A549 (cell line): ENCODE results near the gene RRP7A. TPM values are rescaled to one million over a fixed set of nuclear protein-coding genes. Genes with fewer than 3 reads are reported as not detected.
"Not testable (repeated sequence)": the region's sequence is repeated elsewhere in the genome, so short reads cannot be mapped to it uniquely, and the experiment has no call there.

Experiments used
- ATAC-seq, 2 experiments: fragments of 200-7000 bp in 1 of 2; fragments of >200 bp in 1 of 2; cut with Nextera tagmentation in 1 of 2; cut with Tn5 transposase in 1 of 2; 3 replicates each; pipeline versions ENCODE4 v1.8.0 to v1.9.1; 2018 to 2020; ENCODE audit warnings: mild to moderate bottlenecking in 1 of 2, moderate library complexity in 1 of 2
- CTCF ChIA-PET: fragments of 300-600 bp; sonication (Branson Sonifier 250); formaldehyde crosslinking; extraction: SDS; loops from one replicate; lab custom pipeline; 2021; ENCODE audit warnings: antibody characterized with exemption, inconsistent platforms; lab: Yijun Ruan, JAX
- POLR2A ChIA-PET: fragments of 350-600 bp; formaldehyde crosslinking; extraction: SDS; loops from one replicate; lab custom pipeline; 2021; ENCODE audit warnings: antibody characterized with exemption, inconsistent platforms; lab: Yijun Ruan, JAX
- DNase-seq, 2 experiments: peaks; one replicate each; pipeline versions ENCODE4 v3.0.0 to v3.0.0-alpha.2; 2011 to 2016; ENCODE audit warnings: low read depth in 1 of 2, low spot score in 1 of 2
- FAIRE-seq: peaks from 2 replicates; lab custom pipeline; 2011; peaks lifted over from hg19 to GRCh38; lab: Jason Lieb, UNC
- H3K27ac ChIP-seq, 2 experiments: fragments of >200 bp; sonication (Bioruptor Twin); formaldehyde crosslinking; 3 replicates each; pipeline ENCODE4 v1.5.1; 2016 to 2017
- H3K4me1 ChIP-seq: fragments of >200 bp; sonication (Bioruptor Twin); formaldehyde crosslinking; 3 replicates; pipeline ENCODE4 v1.6.1; 2016
- H3K4me2 ChIP-seq: fragments of >200 bp; sonication (Bioruptor Twin); formaldehyde crosslinking; 3 replicates; pipeline ENCODE4 v1.6.1; 2016
- H3K4me3 ChIP-seq: fragments of >200 bp; sonication (Bioruptor Twin); formaldehyde crosslinking; 3 replicates; pipeline ENCODE4 v1.5.1; 2016
- H3K9me3 ChIP-seq: fragments of >200 bp; sonication (Bioruptor Twin); formaldehyde crosslinking; 3 replicates; pipeline ENCODE4 v1.6.1; 2016
- BHLHE40 ChIP-seq: IDR thresholded peaks from 2 replicates; pipeline ENCODE4 v1.6.1; 2012; ENCODE audit warnings: low read depth, low read length, inconsistent platforms
- CBX8 ChIP-seq: fragments of 200-600 bp; sonication (generic); IDR thresholded peaks from 2 replicates; pipeline ENCODE4 v1.6.1; 2016
- CTCF ChIP-seq: fragments of >200 bp; sonication (Bioruptor Twin); formaldehyde crosslinking; IDR thresholded peaks from 3 replicates; pipeline ENCODE4 v1.5.1; 2016
- HMGXB4 ChIP-seq: fragments of 250-450 bp; sonication (Bioruptor Pico); IDR thresholded peaks from 2 replicates; pipeline ENCODE4 v1.5.0; 2021; ENCODE audit warnings: mild to moderate bottlenecking, moderate library complexity, borderline replicate concordance
- HOXB5 ChIP-seq: fragments of 250-450 bp; sonication (Bioruptor Pico); IDR thresholded peaks from 2 replicates; pipeline ENCODE4 v1.5.0; 2020; ENCODE audit warnings: mild to moderate bottlenecking, moderate library complexity
- MAX ChIP-seq: IDR thresholded peaks from 2 replicates; pipeline ENCODE4 v1.6.1; 2012
- POLR2A ChIP-seq: IDR thresholded peaks from 2 replicates; pipeline ENCODE4 v1.6.1; 2012; ENCODE audit warnings: mild to moderate bottlenecking, low read length
- RNF2 ChIP-seq: fragments of 200-600 bp; sonication (generic); IDR thresholded peaks from 2 replicates; pipeline ENCODE4 v1.6.1; 2016; ENCODE audit warnings: low read depth, mild to moderate bottlenecking, antibody characterized with exemption, moderate library complexity, borderline replicate concordance
- TFCP2L1 ChIP-seq: fragments of 250-450 bp; sonication (Bioruptor Pico); IDR thresholded peaks from 2 replicates; pipeline ENCODE4 v1.5.0; 2021; ENCODE audit warnings: mild to moderate bottlenecking
- WGBS: methylation state at CpG from one replicate; pipeline ENCODE4 v1.1.6; 2017; ENCODE audit errors: missing lambda C conversion rate; 5-methylcytosine and 5-hydroxymethylcytosine counted together
- polyA plus RNA-seq, 4 experiments: library from polyadenylated mRNA; depleted of rRNA in 3 of 4; stranded (reverse); fragments of >200 nt; fragmentation: RNase III in 1 of 4; extraction: RNeasy Plus Mini Kit Qiagen cat#74134 plus additional on column Dnase treatment in 1 of 4; gene quantifications; 2 replicates in 3 of 4; 3 replicates in 1 of 4; pipeline ENCODE4 v1.2.3, GENCODE V29; 2011 to 2017

Gene RRP7A
- polyA plus RNA-seq, 2 of the 4 experiments (the other 2 are of a cell fraction): 26.5 to 37.1 TPM

GRCh38 chr22:42560381-42560780, 40.8 kb upstream of the RRP7A start (continued):
- no peak for TF ChIP-seq CBX8

- TF ChIP-seq RNF2 (no peak), TFCP2L1 (CRISPR knock-in tag) (no peak), POLR2A (peak; percentile 43)
- ChIA-PET CTCF (interaction anchor here (0.6 kb wide), 1 partner anchor 44 kb away, joined by 4 read pairs; no protein-coding TSS in a partner anchor), POLR2A (no interaction called here)
- FAIRE-seq: no peak
- H3K9me3 ChIP-seq: peaks cover 8% of the 10 kb centered on the region; the same call in 1 of the 3 replicates
- peak; percentile 84 to 90 for DNase-seq
- WGBS: 48% methylated on average over 43 of the region's 75 CpGs
- ATAC-seq: peak; percentile 78 to 93
- H3K4me2 ChIP-seq: peak within 1 kb of the TSS; percentile 93
- peak within 1 kb of the TSS; percentile 59 to 81 for H3K27ac ChIP-seq
- peak within 1 kb of the TSS; percentile 54 for H3K4me3 ChIP-seq
- H3K4me1 ChIP-seq: peaks cover 7% of the 10 kb centered on the region; the same call in 2 of the 3 replicates
Observed at GRCh38 chr22:42553475-42554361, 34.1 kb upstream of the RRP7A start, which contains the start of gene SERHL2. TSS of gene SERHL2 (plus strand) at chr22:42553956. CDS start at chr22:42554021, 65 bp downstream.

DNA sequence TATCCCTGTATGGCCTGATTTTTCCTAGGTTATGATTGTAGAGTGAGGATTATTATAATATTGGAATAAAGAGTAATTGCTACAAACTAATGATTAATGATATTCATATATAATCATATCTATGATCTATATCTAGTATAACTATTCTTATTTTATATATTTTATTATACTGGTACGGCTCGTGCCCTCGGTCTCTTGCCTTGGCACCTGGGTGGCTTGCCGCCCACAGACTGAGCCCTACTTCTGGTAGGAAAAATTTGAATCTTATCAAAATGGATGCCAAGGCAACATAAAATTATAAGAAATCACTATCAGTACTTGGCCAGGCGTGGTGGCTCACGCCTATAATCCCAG, 32.7 kb upstream of the RRP7A start:
- POLR2A ChIA-PET, H3K9me3 ChIP-seq, H3K4me2 ChIP-seq, H3K27ac ChIP-seq, FAIRE-seq, H3K4me3 ChIP-seq, H3K4me1 ChIP-seq, DNase-seq, ATAC-seq: not testable (repeated sequence)
- CTCF ChIA-PET: interaction anchor here (0.6 to 4.8 kb wide), 5 partner anchors 9 to 35 kb away, joined by 3 to 33 read pairs (median 4); no protein-coding TSS in a partner anchor
- whole genome bisulfite sequencing: 85% methylated on average over 6 of the region's 6 CpGs
- 0 out of 3 replicates have a peak, but pooled peaks have one; percentile 9 for TF ChIP-seq CTCF

DNA sequence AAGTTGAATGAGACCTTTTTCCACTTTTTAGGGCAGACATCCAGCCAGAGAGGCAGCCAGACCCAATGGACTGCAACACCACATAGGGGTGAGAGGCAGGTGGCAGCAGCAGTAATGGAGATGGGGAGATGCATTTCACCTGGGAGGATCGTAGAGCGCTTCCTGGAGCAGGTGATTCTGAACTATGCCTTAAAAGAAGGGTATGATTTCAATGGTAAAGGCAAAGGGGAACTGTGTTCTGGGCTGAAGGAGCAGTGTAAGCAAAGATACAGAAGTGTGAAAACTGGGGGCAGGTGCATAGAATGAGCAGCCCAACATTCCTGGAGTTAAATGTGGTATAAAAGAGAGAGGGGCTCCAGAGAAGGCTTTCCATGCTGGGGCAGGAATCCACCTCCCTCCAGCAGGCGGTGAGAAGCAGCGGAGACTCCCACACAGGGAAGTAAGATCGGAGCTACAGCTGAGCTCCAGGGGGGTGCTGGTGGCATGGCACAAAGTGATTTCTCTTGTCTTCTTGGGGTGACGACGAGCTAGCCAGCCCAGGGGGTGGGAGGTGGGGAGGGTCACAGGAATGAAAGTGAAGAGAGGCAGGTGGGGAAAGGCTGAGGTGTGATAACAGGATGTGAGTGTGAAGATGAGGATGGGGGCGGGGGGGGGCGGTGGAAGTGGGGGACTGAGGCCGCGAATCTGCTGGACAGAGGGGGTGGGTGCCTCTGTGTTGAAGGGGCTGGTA, 29.9 kb upstream of the RRP7A start:
- H3K4me3 ChIP-seq: no peak overlapping the region
- 73% methylated on average over 9 of the region's 11 CpGs for WGBS
- no peak for TF ChIP-seq MAX
- no peak for TF ChIP-seq HMGXB4
- no peak for TF ChIP-seq BHLHE40
- TF ChIP-seq TFCP2L1 (CRISPR knock-in tag): no peak
- TF ChIP-seq HOXB5 (CRISPR knock-in tag): no peak
- no peak overlapping the region for H3K4me2 ChIP-seq
- ATAC-seq: no peak
- FAIRE-seq: no peak
- H3K27ac ChIP-seq: no peak overlapping the region
- peaks cover 8% of the 10 kb centered on the region; the same call in 1 of the 3 replicates for H3K9me3 ChIP-seq
- POLR2A ChIA-PET: no interaction called here
- peaks cover 7% of the 10 kb centered on the region; the same call in 2 of the 3 replicates for H3K4me1 ChIP-seq
- DNase-seq: no peak
- CTCF ChIA-PET: interaction anchor here (0.8 to 4.8 kb wide), 7 partner anchors 12 to 458 kb away, joined by 3 to 33 read pairs (median 4); no protein-coding TSS in a partner anchor
